Muscle layer of colon (tissue), 2 donors: ENCODE data around the gene VSIR.

Experiments
- H3K27ac ChIP-seq: one replicate; pipeline ENCODE4 v1.7.0; 2013; ENCODE audit warnings: low read depth, mild to moderate bottlenecking, low read length, moderate library complexity
- H3K27me3 ChIP-seq, 2 donors: one replicate each; pipeline ENCODE4 v1.7.0; 2013; ENCODE audit warnings: low read length in 2 of 2, mild to moderate bottlenecking in 2 of 2; ENCODE audit not compliant: insufficient read depth in 2 of 2, control insufficient read depth in 1 of 2
- H3K36me3 ChIP-seq: one replicate; pipeline ENCODE4 v1.7.0; 2013; ENCODE audit warnings: mild to moderate bottlenecking, low read length; ENCODE audit not compliant: insufficient read depth
- H3K4me1 ChIP-seq: one replicate; pipeline ENCODE4 v1.7.0; 2013; ENCODE audit warnings: mild to moderate bottlenecking, low read length; ENCODE audit not compliant: insufficient read depth
- H3K4me3 ChIP-seq, 2 donors: one replicate each; pipeline ENCODE4 v1.7.0; 2013; ENCODE audit warnings: low read length in 2 of 2, low read depth in 1 of 2, mild to moderate bottlenecking in 1 of 2, moderate library complexity in 1 of 2
- H3K9ac ChIP-seq: one replicate; pipeline ENCODE4 v1.7.0; 2013; ENCODE audit warnings: low read length
- H3K9me3 ChIP-seq: one replicate; pipeline ENCODE4 v1.7.0; 2013; ENCODE audit warnings: mild to moderate bottlenecking, low read length
- donor health status: abdominal sarcoma.
- donor health status: Adenocarcinoma of cecum.

VSIR gene

GRCh38 chr10:71767420-71768035 is 5.8 kb downstream of the VSIR start:
- Histone ChIP-seq H3K9me3 (no peaks in the 10 kb centered on the region), H3K27ac (peak overlapping the region; percentile 41), H3K27me3 (no peaks in the 10 kb centered on the region), H3K36me3 (no peaks in the 10 kb centered on the region), H3K4me3 (no peak overlapping the region), H3K4me1 (peaks cover 95% of the 10 kb centered on the region), H3K9ac (no peak overlapping the region)

- no peaks in the 10 kb centered on the region for H3K27me3 ChIP-seq
- H3K27ac ChIP-seq = peak overlapping the region; percentile 69
- peaks cover 89% of the 10 kb centered on the region for H3K4me1 ChIP-seq
- no peak overlapping the region for H3K9ac ChIP-seq
- no peaks in the 10 kb centered on the region for H3K9me3 ChIP-seq
- no peak overlapping the region for H3K4me3 ChIP-seq
- H3K36me3 ChIP-seq = peaks cover 3% of the 10 kb centered on the region
Observed at GRCh38 chr10:71766717-71767419, 6.5 kb downstream of the VSIR start.

- no peaks in the 10 kb centered on the region for H3K9me3 ChIP-seq
- H3K4me1 ChIP-seq = peaks cover 81% of the 10 kb centered on the region
- no peak overlapping the region for H3K9ac ChIP-seq
- H3K27ac ChIP-seq = peak overlapping the region; percentile 69
- no peaks in the 10 kb centered on the region for H3K27me3 ChIP-seq
- H3K36me3 ChIP-seq = peaks cover 10% of the 10 kb centered on the region
- H3K4me3 ChIP-seq = no peak overlapping the region
Observed at GRCh38 chr10:71765906-71766716, 7.2 kb downstream of the VSIR start.

GRCh38 chr10:71765176-71765904 is 8.0 kb downstream of the VSIR start:
- Histone ChIP-seq H3K27me3 (no peaks in the 10 kb centered on the region), H3K4me1 (peaks cover 73% of the 10 kb centered on the region), H3K27ac (peak overlapping the region; percentile 69), H3K4me3 (no peak overlapping the region), H3K36me3 (peaks cover 18% of the 10 kb centered on the region), H3K9me3 (no peaks in the 10 kb centered on the region), H3K9ac (no peak overlapping the region)

- Histone ChIP-seq H3K27ac (peak overlapping the region; percentile 12), H3K9ac (no peak overlapping the region), H3K4me3 (no peak overlapping the region), H3K9me3 (no peaks in the 10 kb centered on the region), H3K4me1 (peaks cover 59% of the 10 kb centered on the region), H3K27me3 (no peaks in the 10 kb centered on the region), H3K36me3 (peaks cover 23% of the 10 kb centered on the region)
Observed at GRCh38 chr10:71763352-71764127, 9.8 kb downstream of the VSIR start.

- no peaks in the 10 kb centered on the region for H3K27me3 ChIP-seq
- peaks cover 47% of the 10 kb centered on the region for H3K4me1 ChIP-seq
- no peak overlapping the region for H3K27ac ChIP-seq
- no peak overlapping the region for H3K4me3 ChIP-seq
- H3K9me3 ChIP-seq = no peaks in the 10 kb centered on the region
- H3K36me3 ChIP-seq = peaks cover 35% of the 10 kb centered on the region
- H3K9ac ChIP-seq = no peak overlapping the region
Observed at GRCh38 chr10:71762324-71762723, 11.0 kb downstream of the VSIR start.

GRCh38 chr10:71761541-71762113 is 11.7 kb downstream of the VSIR start:
- Histone ChIP-seq H3K27ac (no peak overlapping the region), H3K27me3 (no peaks in the 10 kb centered on the region), H3K4me1 (peaks cover 40% of the 10 kb centered on the region), H3K9ac (no peak overlapping the region), H3K36me3 (peaks cover 39% of the 10 kb centered on the region), H3K4me3 (no peak overlapping the region), H3K9me3 (no peaks in the 10 kb centered on the region)

- Histone ChIP-seq H3K27me3 (no peaks in the 10 kb centered on the region), H3K9ac (no peak overlapping the region), H3K4me3 (no peak overlapping the region), H3K9me3 (no peaks in the 10 kb centered on the region), H3K36me3 (peaks cover 43% of the 10 kb centered on the region), H3K27ac (no peak overlapping the region), H3K4me1 (peaks cover 35% of the 10 kb centered on the region)
Observed at GRCh38 chr10:71761105-71761511, 12.2 kb downstream of the VSIR start.

GRCh38 chr10:71757399-71757922 is 15.9 kb downstream of the VSIR start:
- peaks cover 14% of the 10 kb centered on the region for H3K4me1 ChIP-seq
- H3K27ac ChIP-seq = no peak overlapping the region
- no peak overlapping the region for H3K4me3 ChIP-seq

More at GRCh38 chr10:71757399-71757922, 15.9 kb downstream of the VSIR start:
- H3K9ac ChIP-seq = no peak overlapping the region
- H3K27me3 ChIP-seq = no peaks in the 10 kb centered on the region
- H3K9me3 ChIP-seq = no peaks in the 10 kb centered on the region
- peaks cover 71% of the 10 kb centered on the region for H3K36me3 ChIP-seq
